EL (cell line): ENCODE data around the gene MLPH.
"Not testable (repeated sequence)": the region's sequence is repeated elsewhere in the genome, so short reads cannot be mapped to it uniquely, and the experiment has no call there.

Experiments used
- DNase-seq: peaks from one replicate; pipeline ENCODE4 v3.0.0-alpha.2; 2016

The MLPH gene

GRCh38 chr2:237591141-237591881, 104.3 kb downstream of the MLPH start:
- no peak for DNase-seq

GRCh38 chr2:237592425-237592980, 105.5 kb downstream of the MLPH start:
- no peak for DNase-seq

GRCh38 chr2:237593036-237593435, 106.0 kb downstream of the MLPH start:
- no peak for DNase-seq

GRCh38 chr2:237593596-237594320, 106.7 kb downstream of the MLPH start:
- DNase-seq = no peak

- DNase-seq = no peak
Measured at GRCh38 chr2:237594514-237594871, 107.4 kb downstream of the MLPH start.

GRCh38 chr2:237595829-237596519, 108.9 kb downstream of the MLPH start:
- DNase-seq = not testable (repeated sequence)

GRCh38 chr2:237596520-237597195, 109.6 kb downstream of the MLPH start:
- no peak for DNase-seq

- no peak for DNase-seq
Measured at GRCh38 chr2:237597196-237598145, 110.4 kb downstream of the MLPH start.

- DNase-seq = no peak
Measured at GRCh38 chr2:237598468-237599208, 111.6 kb downstream of the MLPH start.

- no peak for DNase-seq
Measured at GRCh38 chr2:237599465-237600110, 112.5 kb downstream of the MLPH start.

- DNase-seq = peak; percentile 60
Measured at GRCh38 chr2:237600205-237600846, 113.3 kb downstream of the MLPH start.

- DNase-seq = no peak
Measured at GRCh38 chr2:237601453-237602116, 114.5 kb downstream of the MLPH start.

GRCh38 chr2:237602409-237602808, 115.4 kb downstream of the MLPH start:
- no peak for DNase-seq

- no peak for DNase-seq
Measured at GRCh38 chr2:237603049-237603717, 116.1 kb downstream of the MLPH start.

- peak; percentile 69 for DNase-seq
Measured at GRCh38 chr2:237603718-237604362, 116.8 kb downstream of the MLPH start.

- DNase-seq = no peak
Measured at GRCh38 chr2:237604391-237604790, 117.3 kb downstream of the MLPH start.
